GM19455 (cell line): ENCODE data around the gene TRIM29.

Experiments used
- ATAC-seq: cut with Tn5 transposase; IDR thresholded peaks from one replicate; pipeline ENCODE4 v1.9.1; 2021; ENCODE audit not compliant: unreplicated experiment

Gene TRIM29

GRCh38 chr11:120098503-120099020 is 39.4 kb downstream of the TRIM29 start:
- no peak for ATAC-seq

- ATAC-seq = no peak
These were observed 40.1 kb downstream of the TRIM29 start for GRCh38 chr11:120097721-120098385.

GRCh38 chr11:120096369-120097191 is 41.3 kb downstream of the TRIM29 start:
- no peak for ATAC-seq

GRCh38 chr11:120095516-120095915 is 42.4 kb downstream of the TRIM29 start:
- no peak for ATAC-seq

- no peak for ATAC-seq
These were observed 46.2 kb downstream of the TRIM29 start for GRCh38 chr11:120091701-120092100.

GRCh38 chr11:120091121-120091520 is 46.8 kb downstream of the TRIM29 start:
- no peak for ATAC-seq

- no peak for ATAC-seq
These were observed 47.5 kb downstream of the TRIM29 start for GRCh38 chr11:120090411-120090810.

- no peak for ATAC-seq
These were observed 48.6 kb downstream of the TRIM29 start for GRCh38 chr11:120089036-120090001.

GRCh38 chr11:120088056-120088455 is 49.9 kb downstream of the TRIM29 start:
- no peak for ATAC-seq

- ATAC-seq = no peak
These were observed 51.3 kb downstream of the TRIM29 start for GRCh38 chr11:120086651-120087050.

GRCh38 chr11:120079750-120080610 is 57.9 kb downstream of the TRIM29 start:
- no peak for ATAC-seq

GRCh38 chr11:120078397-120078796 is 59.5 kb downstream of the TRIM29 start:
- no peak for ATAC-seq

GRCh38 chr11:120074076-120074475 is 63.8 kb downstream of the TRIM29 start:
- ATAC-seq = no peak

- ATAC-seq = no peak
These were observed 64.7 kb downstream of the TRIM29 start for GRCh38 chr11:120073196-120073595.

GRCh38 chr11:120068114-120068573 is 69.8 kb downstream of the TRIM29 start:
- no peak for ATAC-seq

GRCh38 chr11:120067438-120068113 is 70.3 kb downstream of the TRIM29 start:
- ATAC-seq = no peak

- no peak for ATAC-seq
These were observed 71.0 kb downstream of the TRIM29 start for GRCh38 chr11:120066738-120067437.

GRCh38 chr11:120065876-120066275 is 72.0 kb downstream of the TRIM29 start:
- no peak for ATAC-seq

- ATAC-seq = no peak
These were observed 72.7 kb downstream of the TRIM29 start for GRCh38 chr11:120065176-120065575.
